PC-3 (cell line): ENCODE results near the gene RPL27A. TPM values are rescaled to one million over a fixed set of nuclear protein-coding genes. Genes with fewer than 3 reads are reported as not detected.

Experiments used
- ATAC-seq: fragments of 200-7000 bp; cut with Tn5 transposase; 2 replicates; pipeline ENCODE4 v1.9.1; 2020; ENCODE audit warnings: mild to moderate bottlenecking, moderate library complexity
- BruUV-seq: library from RNA; stranded (reverse); fragments of 400-500 nt; replicated peaks from 2 replicates; lab custom pipeline; 2021; lab: Mats Ljungman, UMichigan
- CTCF ChIA-PET: fragments of 300-600 bp; sonication (Branson Sonifier 250); formaldehyde crosslinking; loops from one replicate; lab custom pipeline; 2022; ENCODE audit warnings: antibody characterized with exemption; lab: Charles Lee
- POLR2A ChIA-PET: fragments of 300-600 bp; sonication (Branson Sonifier 250); formaldehyde crosslinking; loops from one replicate; lab custom pipeline; 2022; ENCODE audit warnings: antibody characterized with exemption; ENCODE audit not compliant: unreplicated experiment; lab: Charles Lee
- DNase-seq: peaks from one replicate; pipeline ENCODE4 v3.0.0-alpha.2; 2015
- H2AFZ ChIP-seq: fragments of 300-600 bp; sonication (generic); 2 replicates; pipeline ENCODE4 v1.6.0; 2016; ENCODE audit warnings: antibody characterized with exemption, low read length
- H3F3A ChIP-seq: fragments of 300-600 bp; sonication (generic); one replicate; pipeline ENCODE4 v1.6.0; 2017; ENCODE audit warnings: antibody characterized with exemption, low read length, control low read depth, mild to moderate bottlenecking; ENCODE audit not compliant: unreplicated experiment
- H3K27ac ChIP-seq: fragments of 300-600 bp; sonication (generic); 2 replicates; pipeline ENCODE4 v1.5.1; 2016; ENCODE audit warnings: mild to moderate bottlenecking, low read length
- H3K27me3 ChIP-seq: fragments of 300-600 bp; sonication (generic); 2 replicates; pipeline ENCODE4 v1.6.1; 2016; ENCODE audit warnings: low read length, mixed read lengths
- H3K36me3 ChIP-seq: fragments of 300-600 bp; sonication (generic); 2 replicates; pipeline ENCODE4 v1.6.1; 2016; ENCODE audit warnings: low read depth, mixed run types, low read length, mixed read lengths
- H3K4me1 ChIP-seq: fragments of 300-600 bp; sonication (generic); 2 replicates; pipeline ENCODE4 v1.5.1; 2016; ENCODE audit warnings: low read length; ENCODE audit not compliant: insufficient read depth
- H3K4me2 ChIP-seq: fragments of 300-600 bp; sonication (generic); 2 replicates; pipeline ENCODE4 v1.6.0; 2016; ENCODE audit warnings: low read length
- H3K4me3 ChIP-seq: fragments of 300-600 bp; sonication (generic); 2 replicates; pipeline ENCODE4 v1.5.1; 2016; ENCODE audit warnings: mild to moderate bottlenecking, low read length, mixed read lengths
- H3K79me2 ChIP-seq: fragments of 300-600 bp; sonication (generic); 2 replicates; pipeline ENCODE4 v1.6.1; 2017; ENCODE audit warnings: low read length, mixed read lengths
- H3K9ac ChIP-seq: fragments of 300-600 bp; sonication (generic); 2 replicates; pipeline ENCODE4 v1.6.0; 2016; ENCODE audit warnings: mild to moderate bottlenecking, low read length
- H3K9me2 ChIP-seq: fragments of 300-600 bp; sonication (generic); replicated peaks from 2 replicates; pipeline ENCODE4 v1.6.1; 2016; ENCODE audit warnings: mixed run types, low read length, mixed read lengths
- H3K9me3 ChIP-seq: fragments of 300-600 bp; sonication (generic); 2 replicates; pipeline ENCODE4 v1.6.1; 2016; ENCODE audit warnings: low read length, mixed read lengths
- H4K20me1 ChIP-seq: fragments of 300-600 bp; sonication (generic); 2 replicates; pipeline ENCODE4 v1.6.1; 2016; ENCODE audit warnings: low read length, mixed read lengths
- EZH2 ChIP-seq: fragments of 300-600 bp; sonication (generic); IDR thresholded peaks from one replicate; pipeline ENCODE4 v1.6.1; 2017; ENCODE audit warnings: antibody characterized with exemption, mild to moderate bottlenecking, low read length; ENCODE audit not compliant: unreplicated experiment
- EZH2phosphoT487 ChIP-seq: fragments of 300-600 bp; sonication (generic); IDR thresholded peaks from 2 replicates; pipeline ENCODE4 v1.6.1; 2018; ENCODE audit warnings: mild to moderate bottlenecking, antibody characterized with exemption, low read length, borderline replicate concordance
- intact Hi-C: fragments of 100-400 bp; cut with micrococcal nuclease; formaldehyde crosslinking; loops from 2 replicates; pipeline ENCODE4 v1.9.0; 2023
- total RNA-seq: library from RNA; depleted of rRNA; stranded (reverse); fragments of >200 nt; gene quantifications from 2 replicates; pipeline ENCODE4 v1.2.3, GENCODE V29; 2014
- TF ChIP-seq, protein P1 (sequence below): fragments of 300-600 bp; sonication (generic); conservative IDR thresholded peaks from 2 replicates; pipeline ENCODE4 v1.5.1; 2017; ENCODE audit warnings: antibody characterized with exemption, low read depth, mild to moderate bottlenecking, low read length

The RPL27A gene
- total RNA-seq, 1 experiment from 2014 or later = 1,132 TPM

DNA sequence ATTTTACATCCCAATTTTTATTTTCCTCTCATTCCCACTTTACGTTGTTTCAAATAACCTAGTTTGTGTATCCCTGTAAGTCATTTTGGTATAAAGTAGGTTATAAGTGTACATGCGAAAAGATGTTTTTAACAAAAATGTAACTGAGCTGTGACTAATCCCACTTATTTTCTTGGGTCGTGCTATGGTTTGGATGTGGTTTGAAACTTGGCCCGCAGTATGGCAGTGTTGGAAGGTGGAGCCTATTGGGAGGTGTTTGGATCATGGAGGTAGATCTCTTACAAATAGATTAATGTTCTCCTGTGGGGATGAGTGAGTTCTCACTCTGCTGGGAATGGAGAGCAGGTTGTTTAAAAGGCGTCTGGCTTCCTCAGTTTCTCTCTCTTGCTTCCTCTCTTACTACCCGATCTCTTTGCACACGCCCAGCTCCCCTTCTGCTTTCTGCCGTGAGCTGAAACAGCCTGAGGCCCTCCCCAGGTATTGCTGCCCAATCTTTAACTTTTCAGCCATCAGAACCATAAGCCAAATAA lies 7.2 kb downstream of the RPL27A start:
- H2AFZ ChIP-seq = peak overlapping the region; percentile 75; the same call in 1 of the 2 replicates
- no peaks in the 10 kb centered on the region for H3K9me2 ChIP-seq
- no peaks in the 10 kb centered on the region for H3K9me3 ChIP-seq
- DNase-seq (no peak), ATAC-seq (no peak)
- CTCF ChIA-PET = no interaction called here
- peak overlapping the region; percentile 94 for H3K4me2 ChIP-seq
- BruUV-seq = no TSS peak
- POLR2A ChIA-PET = interaction anchor here (0.9 kb wide), 1 partner anchor 79 kb away, joined by 3 read pairs; no protein-coding TSS in a partner anchor
- H3K36me3 ChIP-seq = peaks cover 36% of the 10 kb centered on the region
- peaks cover 43% of the 10 kb centered on the region for H3K79me2 ChIP-seq
- intact Hi-C loops = loop anchor here (2.0 to 10.0 kb wide), 5 partner anchors 29 to 885 kb away; partner anchors contain the start of genes TMEM9B and WEE1
- H3K4me1 ChIP-seq = peaks cover 45% of the 10 kb centered on the region
- peaks cover 16% of the 10 kb centered on the region for H3F3A ChIP-seq
- H3K27me3 ChIP-seq = no peaks in the 10 kb centered on the region
- H4K20me1 ChIP-seq = peaks cover 7% of the 10 kb centered on the region
- TF ChIP-seq, protein P1, sequence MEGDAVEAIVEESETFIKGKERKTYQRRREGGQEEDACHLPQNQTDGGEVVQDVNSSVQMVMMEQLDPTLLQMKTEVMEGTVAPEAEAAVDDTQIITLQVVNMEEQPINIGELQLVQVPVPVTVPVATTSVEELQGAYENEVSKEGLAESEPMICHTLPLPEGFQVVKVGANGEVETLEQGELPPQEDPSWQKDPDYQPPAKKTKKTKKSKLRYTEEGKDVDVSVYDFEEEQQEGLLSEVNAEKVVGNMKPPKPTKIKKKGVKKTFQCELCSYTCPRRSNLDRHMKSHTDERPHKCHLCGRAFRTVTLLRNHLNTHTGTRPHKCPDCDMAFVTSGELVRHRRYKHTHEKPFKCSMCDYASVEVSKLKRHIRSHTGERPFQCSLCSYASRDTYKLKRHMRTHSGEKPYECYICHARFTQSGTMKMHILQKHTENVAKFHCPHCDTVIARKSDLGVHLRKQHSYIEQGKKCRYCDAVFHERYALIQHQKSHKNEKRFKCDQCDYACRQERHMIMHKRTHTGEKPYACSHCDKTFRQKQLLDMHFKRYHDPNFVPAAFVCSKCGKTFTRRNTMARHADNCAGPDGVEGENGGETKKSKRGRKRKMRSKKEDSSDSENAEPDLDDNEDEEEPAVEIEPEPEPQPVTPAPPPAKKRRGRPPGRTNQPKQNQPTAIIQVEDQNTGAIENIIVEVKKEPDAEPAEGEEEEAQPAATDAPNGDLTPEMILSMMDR = no peak
- TF ChIP-seq EZH2 = no peak
- no peak for TF ChIP-seq EZH2phosphoT487
- peak overlapping the region; percentile 79 for H3K9ac ChIP-seq
- H3K27ac ChIP-seq = peak overlapping the region; percentile 75; the same call in 1 of the 2 replicates
- peak overlapping the region; percentile 77 for H3K4me3 ChIP-seq

DNA sequence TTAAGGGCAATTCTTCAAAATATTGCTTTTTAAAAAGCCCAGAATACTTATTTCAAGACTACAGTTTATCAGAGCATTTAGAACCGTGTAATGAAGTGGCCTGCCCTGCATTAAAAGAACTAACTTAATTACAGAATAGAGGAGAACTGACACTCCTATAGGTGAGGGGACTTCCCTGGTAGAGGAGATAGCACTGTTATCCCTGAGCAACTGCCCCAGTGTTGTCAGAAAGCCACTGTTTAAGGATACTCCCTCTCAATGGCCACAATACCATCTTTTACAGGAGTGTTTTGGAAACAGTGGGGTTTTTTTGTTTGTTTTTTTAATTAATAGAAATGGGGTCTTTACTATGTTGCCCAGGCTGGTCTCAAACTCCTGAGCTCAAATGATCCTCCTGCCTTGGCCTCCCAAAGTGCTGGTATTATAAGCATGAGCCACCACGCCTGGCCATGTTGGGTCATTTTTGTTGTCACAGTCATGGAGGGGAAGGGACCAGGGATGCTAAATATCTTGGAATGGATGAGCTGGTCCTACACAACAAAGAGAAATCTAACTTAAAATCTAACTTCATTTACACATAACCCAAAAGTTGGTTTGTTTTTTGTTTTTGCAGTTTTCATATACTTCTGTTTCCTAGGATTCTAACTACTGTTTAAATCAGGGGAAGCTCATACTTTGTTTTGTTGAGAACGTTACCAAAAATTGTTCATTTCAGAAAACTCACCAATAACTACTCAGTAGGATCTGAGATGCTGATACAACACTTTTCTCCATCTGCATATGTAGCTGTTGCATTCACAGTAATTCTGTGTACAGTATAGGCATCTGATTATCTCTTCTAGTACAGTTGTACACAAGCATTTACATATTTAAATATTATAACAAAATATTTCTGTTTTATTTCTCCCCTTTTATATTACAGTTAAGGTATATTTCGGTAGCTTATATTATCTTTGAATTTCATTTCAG lies 8.1 kb downstream of the RPL27A start:
- DNase-seq = no peak
- Histone ChIP-seq H4K20me1 (no peaks in the 10 kb centered on the region), H3F3A (peaks cover 16% of the 10 kb centered on the region), H3K79me2 (peaks cover 34% of the 10 kb centered on the region), H3K36me3 (peaks cover 28% of the 10 kb centered on the region), H3K27me3 (no peaks in the 10 kb centered on the region), H3K9me3 (no peaks in the 10 kb centered on the region), H3K9ac (no peak overlapping the region), H3K27ac (no peak overlapping the region), H3K4me1 (peaks cover 37% of the 10 kb centered on the region), H3K4me2 (peak overlapping the region; percentile 94; the same call in 1 of the 2 replicates), H2AFZ (no peak overlapping the region), H3K4me3 (no peak overlapping the region), H3K9me2 (no peaks in the 10 kb centered on the region)
- BruUV-seq = no TSS peak
- intact Hi-C loops = no loop called here
- TF ChIP-seq EZH2 (no peak), EZH2phosphoT487 (no peak)
- TF ChIP-seq, protein P1 = no peak
- ChIA-PET POLR2A (no interaction called here), CTCF (no interaction called here)
- ATAC-seq = no peak
